Spleen (tissue), 11 donors: ENCODE measurements around the gene RTBDN. TPM values are rescaled to one million over a fixed set of nuclear protein-coding genes. Genes with fewer than 3 reads are reported as not detected.

Experiments used
- DNase-seq: peaks from one replicate; pipeline ENCODE4 v3.0.0-alpha.2; 2020
- H3K27ac ChIP-seq, 8 donors: fragments of 200-600 bp; sonication (generic) in 7 of 8; 1 replicate in 4 of 8; 2 replicates in 4 of 8; pipeline versions ENCODE4 v1.5.0 to v1.8.0; 2016 to 2021; ENCODE audit warnings: inconsistent platforms in 4 of 8, mild to moderate bottlenecking in 4 of 8, moderate library complexity in 1 of 8
- H3K27me3 ChIP-seq, 7 donors: fragments of 200-600 bp; sonication (generic) in 6 of 7; replicated peaks in 1 of 7; 1 replicate in 4 of 7; 2 replicates in 3 of 7; pipeline versions ENCODE4 v1.5.0 to v1.8.0; 2016 to 2021; ENCODE audit warnings: inconsistent platforms in 3 of 7, mild to moderate bottlenecking in 1 of 7
- H3K36me3 ChIP-seq, 6 donors: fragments of 200-600 bp; sonication (generic) in 5 of 6; 1 replicate in 4 of 6; 2 replicates in 2 of 6; pipeline versions ENCODE4 v1.5.0 to v1.8.0; 2016 to 2021; ENCODE audit warnings: inconsistent platforms in 2 of 6
- H3K4me1 ChIP-seq, 6 donors: fragments of 200-600 bp; sonication (generic) in 5 of 6; 1 replicate in 3 of 6; 2 replicates in 3 of 6; pipeline versions ENCODE4 v1.5.0 to v1.8.0; 2016 to 2021; ENCODE audit warnings: inconsistent platforms in 3 of 6
- H3K4me3 ChIP-seq, 8 donors: fragments of 200-600 bp; sonication (generic) in 7 of 8; 1 replicate in 4 of 8; 2 replicates in 4 of 8; pipeline versions ENCODE4 v1.5.0 to v1.8.0; 2016 to 2021; ENCODE audit warnings: inconsistent platforms in 4 of 8, mild to moderate bottlenecking in 4 of 8, moderate library complexity in 2 of 8
- H3K9me3 ChIP-seq, 8 donors: fragments of 200-600 bp; sonication (generic) in 7 of 8; 1 replicate in 4 of 8; 2 replicates in 4 of 8; pipeline versions ENCODE4 v1.5.0 to v1.8.0; 2016 to 2021; ENCODE audit warnings: inconsistent platforms in 4 of 8
- POLR2A ChIP-seq, 3 donors: fragments of 450-650 bp; IDR thresholded peaks; one replicate each; pipeline ENCODE4 v1.5.1; 2017; ENCODE audit warnings: antibody characterized with exemption in 3 of 3, mild to moderate bottlenecking in 1 of 3
- POLR2AphosphoS5 ChIP-seq, 3 donors: sonication (generic); formaldehyde crosslinking; IDR thresholded peaks; one replicate each; pipeline ENCODE4 v1.5.1; 2017; ENCODE audit warnings: antibody characterized with exemption in 3 of 3
- WGBS, 5 donors: extraction: QIAGEN DNeasy Blood & Tissue Kit in 3 of 5; methylation state at CpG; one replicate each; pipeline versions ENCODE4 v1.1.5 to v1.1.7; 2013 to 2018; 5-methylcytosine and 5-hydroxymethylcytosine counted together
- intact Hi-C: fragments of 100-400 bp; cut with DNase I; formaldehyde crosslinking; loops from one replicate; pipeline ENCODE4 v1.15.0; 2023; ENCODE audit warnings: low total_unique reads
- polyA plus RNA-seq, 3 donors: library from polyadenylated mRNA; stranded (reverse); fragments of 200-250 nt; gene quantifications; one replicate each; pipeline ENCODE4 v1.2.1, GENCODE V29; 2013
- total RNA-seq, 7 donors: library from RNA; depleted of rRNA in 3 of 7; stranded (reverse); fragments of >200 nt in 3 of 7; fragmentation: NEBNext Ultra II Directional in 4 of 7; extraction: Animal tissue kit (Norgen Biotek cat#: 25700) in 4 of 7; gene quantifications; one replicate each; pipeline versions ENCODE4 v1.1.0 to v1.2.1, GENCODE V29; 2016 to 2021
- TF ChIP-seq, protein P1 (sequence below), 11 experiments: fragments of 200-600 bp in 7 of 11; fragments of 450-650 bp in 4 of 11; sonication (generic) in 4 of 11; IDR thresholded peaks in 8 of 11; conservative IDR thresholded peaks in 3 of 11; 1 replicate in 7 of 11; 2 replicates in 4 of 11; pipeline versions ENCODE4 v1.4.0 to v1.8.0; 2016 to 2021; ENCODE audit warnings: antibody characterized with exemption in 11 of 11, inconsistent platforms in 4 of 11, mild to moderate bottlenecking in 1 of 11
- donor health status: healthy with polysubstance abuse.
- donor health status: DM: no; HTN: no; CAD: no; lungs with moderate emphysema.
- donor health status: DM: no; HTN: no; CAD: no.
- donor health status: Bipolar disorder and iron deficiency.
- donor health status: healthy.
- donor health status: DM: no; HTN: no; CAD: no.
- donor health status: DM: yes; HTN: yes; CAD: no.

RTBDN gene
- total and polyA plus RNA-seq, 10 donors = not detected

DNA sequence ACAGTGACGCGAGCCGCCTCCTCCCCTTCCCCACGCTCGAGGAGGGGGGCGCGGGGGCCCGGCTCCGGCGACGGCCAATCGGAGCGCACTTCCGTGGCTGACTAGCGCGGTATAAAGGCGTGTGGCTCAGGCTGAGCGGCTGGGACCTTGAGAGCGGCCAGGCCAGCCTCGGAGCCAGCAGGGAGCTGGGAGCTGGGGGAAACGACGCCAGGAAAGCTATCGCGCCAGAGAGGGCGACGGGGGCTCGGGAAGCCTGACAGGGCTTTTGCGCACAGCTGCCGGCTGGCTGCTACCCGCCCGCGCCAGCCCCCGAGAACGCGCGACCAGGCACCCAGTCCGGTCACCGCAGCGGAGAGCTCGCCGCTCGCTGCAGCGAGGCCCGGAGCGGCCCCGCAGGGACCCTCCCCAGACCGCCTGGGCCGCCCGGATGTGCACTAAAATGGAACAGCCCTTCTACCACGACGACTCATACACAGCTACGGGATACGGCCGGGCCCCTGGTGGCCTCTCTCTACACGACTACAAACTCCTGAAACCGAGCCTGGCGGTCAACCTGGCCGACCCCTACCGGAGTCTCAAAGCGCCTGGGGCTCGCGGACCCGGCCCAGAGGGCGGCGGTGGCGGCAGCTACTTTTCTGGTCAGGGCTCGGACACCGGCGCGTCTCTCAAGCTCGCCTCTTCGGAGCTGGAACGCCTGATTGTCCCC, 42.9 kb downstream of the RTBDN start, which contains the start of gene JUNB:
Gene JUNB, plus strand, starts transcription at position 142 of the 706 bp plus-strand sequence. Its CDS starts 286 bp downstream, at position 428.
- intact Hi-C loops = no loop called here
- Histone ChIP-seq H3K9me3 (no peaks in the 10 kb centered on the region), H3K4me1 (peaks cover 34 to 77% (median 67%) of the 10 kb centered on the region in 6 donors), H3K4me3 (peak within 1 kb of the TSS; percentile 72 to 96 (median 88)), H3K27me3 (peaks cover 0 to 5% (median 0%) of the 10 kb centered on the region in 7 donors), H3K27ac (peak within 1 kb of the TSS; percentile 97 to 100 (median 100)), H3K36me3 (no peaks in the 10 kb centered on the region)
- peak; percentile 100 for DNase-seq
- TF ChIP-seq POLR2A (IDR thresholded peaks at IDR 0.05) (peak; percentile 100), POLR2AphosphoS5 (IDR thresholded peaks at IDR 0.05) (peak; percentile 100)
- TF ChIP-seq, protein P1, sequence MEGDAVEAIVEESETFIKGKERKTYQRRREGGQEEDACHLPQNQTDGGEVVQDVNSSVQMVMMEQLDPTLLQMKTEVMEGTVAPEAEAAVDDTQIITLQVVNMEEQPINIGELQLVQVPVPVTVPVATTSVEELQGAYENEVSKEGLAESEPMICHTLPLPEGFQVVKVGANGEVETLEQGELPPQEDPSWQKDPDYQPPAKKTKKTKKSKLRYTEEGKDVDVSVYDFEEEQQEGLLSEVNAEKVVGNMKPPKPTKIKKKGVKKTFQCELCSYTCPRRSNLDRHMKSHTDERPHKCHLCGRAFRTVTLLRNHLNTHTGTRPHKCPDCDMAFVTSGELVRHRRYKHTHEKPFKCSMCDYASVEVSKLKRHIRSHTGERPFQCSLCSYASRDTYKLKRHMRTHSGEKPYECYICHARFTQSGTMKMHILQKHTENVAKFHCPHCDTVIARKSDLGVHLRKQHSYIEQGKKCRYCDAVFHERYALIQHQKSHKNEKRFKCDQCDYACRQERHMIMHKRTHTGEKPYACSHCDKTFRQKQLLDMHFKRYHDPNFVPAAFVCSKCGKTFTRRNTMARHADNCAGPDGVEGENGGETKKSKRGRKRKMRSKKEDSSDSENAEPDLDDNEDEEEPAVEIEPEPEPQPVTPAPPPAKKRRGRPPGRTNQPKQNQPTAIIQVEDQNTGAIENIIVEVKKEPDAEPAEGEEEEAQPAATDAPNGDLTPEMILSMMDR (IDR thresholded peaks at IDR 0.05 in 8 of 11, conservative IDR thresholded peaks at IDR 0.05 in 3 of 11) = peak in 5 of 11 experiments; percentile 4 to 26 (median 13)
- 0 to 1% (median 0%) methylated on average over 14 to 73 of the region's 73 CpGs for WGBS, 5 donors

DNA sequence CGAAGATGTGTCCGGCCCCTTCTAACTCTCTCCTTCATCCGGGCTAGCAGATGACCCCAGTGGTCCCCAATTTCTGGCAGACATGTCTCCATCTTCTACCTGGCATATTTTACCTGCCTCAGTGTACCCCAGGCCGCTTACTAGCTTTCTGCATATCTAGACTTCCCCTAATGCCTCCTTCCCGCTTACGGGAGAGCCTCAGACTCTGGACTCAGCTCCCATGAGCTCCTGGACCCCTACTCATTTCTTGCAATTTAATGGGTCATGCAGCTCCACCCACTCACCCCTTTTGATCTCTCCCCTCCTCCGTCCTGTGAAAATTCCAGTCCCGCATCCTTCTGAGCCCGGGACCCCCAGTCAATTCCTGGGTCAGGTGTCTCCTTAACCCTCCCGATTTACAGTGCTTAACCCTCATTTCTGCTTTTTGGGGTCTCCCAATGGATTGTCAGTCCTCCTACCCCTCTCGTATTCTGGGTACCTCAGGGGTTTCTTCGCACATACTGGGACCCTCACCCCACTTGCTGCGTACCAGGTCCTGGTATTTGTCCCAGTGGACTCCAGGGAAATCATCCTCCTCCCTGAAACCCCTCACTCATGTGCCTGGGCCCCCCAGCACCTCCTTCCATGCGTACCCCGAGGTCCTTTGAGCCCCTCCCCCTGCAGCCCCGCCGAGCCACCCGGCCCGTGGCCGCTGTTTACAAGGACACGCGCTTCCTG, 43.6 kb downstream of the RTBDN start:
- TF ChIP-seq, protein P1 (IDR thresholded peaks at IDR 0.05 in 8 of 11, conservative IDR thresholded peaks at IDR 0.05 in 3 of 11) = no peak
- TF ChIP-seq POLR2A (IDR thresholded peaks at IDR 0.05) = no peak
- TF ChIP-seq POLR2AphosphoS5 (IDR thresholded peaks at IDR 0.05) = no peak
- WGBS, 5 donors = 1 to 2% (median 2%) methylated on average over 13 to 22 of the region's 22 CpGs
- peaks cover 36 to 77% (median 67%) of the 10 kb centered on the region in 6 donors for H3K4me1 ChIP-seq
- DNase-seq = no peak
- peaks cover 0 to 5% (median 0%) of the 10 kb centered on the region in 7 donors for H3K27me3 ChIP-seq
- no peaks in the 10 kb centered on the region for H3K9me3 ChIP-seq
- intact Hi-C loops = no loop called here
- H3K27ac ChIP-seq = peak overlapping the region; percentile 97 to 100 (median 100)
- peak overlapping the region; percentile 72 to 96 (median 88) for H3K4me3 ChIP-seq
- H3K36me3 ChIP-seq = no peaks in the 10 kb centered on the region

DNA sequence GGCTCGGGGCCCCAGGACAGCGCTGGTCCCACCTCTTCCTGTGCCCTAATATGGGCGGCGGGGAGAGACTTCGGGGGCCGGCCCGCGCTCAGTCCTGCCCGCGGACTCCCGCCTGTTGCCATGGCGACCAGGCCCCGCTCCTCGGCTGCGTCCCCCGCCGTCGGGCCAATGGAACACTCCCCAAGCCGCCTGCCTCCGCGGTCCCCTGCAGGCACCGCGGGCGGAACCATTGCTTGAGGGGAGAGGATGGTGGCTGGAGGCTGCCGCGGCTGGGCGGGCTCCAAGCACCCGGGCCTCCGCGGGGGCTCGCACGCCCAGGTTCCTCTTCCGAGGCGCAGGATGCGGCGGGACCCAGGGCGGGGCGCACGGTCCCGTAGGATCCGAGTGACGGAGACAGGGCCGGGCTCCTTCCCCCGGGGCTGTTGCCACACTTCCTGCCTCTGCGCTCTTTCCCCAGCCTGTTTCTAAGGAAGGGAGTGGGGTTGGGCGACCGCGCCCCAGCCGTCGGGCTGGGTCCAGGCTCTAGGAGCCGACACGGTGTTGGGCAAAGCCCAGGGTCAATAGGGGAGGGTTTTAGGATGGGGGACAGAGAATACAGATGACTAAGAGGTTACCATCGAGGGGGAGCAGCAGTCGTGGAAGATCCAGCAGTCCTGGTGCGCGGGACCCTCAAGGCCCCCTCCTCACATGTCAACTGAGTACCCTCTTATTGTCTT, 44.3 kb downstream of the RTBDN start:
- peak; percentile 100 for DNase-seq
- H3K9me3 ChIP-seq = no peaks in the 10 kb centered on the region
- TF ChIP-seq POLR2A (IDR thresholded peaks at IDR 0.05) (peak; percentile 46 to 79 (median 69)), POLR2AphosphoS5 (IDR thresholded peaks at IDR 0.05) (peak; percentile 95 to 99 (median 96))
- TF ChIP-seq, protein P1 (IDR thresholded peaks at IDR 0.05 in 8 of 11, conservative IDR thresholded peaks at IDR 0.05 in 3 of 11) = peak in 3 of 11 experiments; percentile 15 to 46 (median 38)
- peak overlapping the region; percentile 72 to 96 (median 88) for H3K4me3 ChIP-seq
- peaks cover 43 to 77% (median 67%) of the 10 kb centered on the region in 6 donors for H3K4me1 ChIP-seq
- intact Hi-C loops = no loop called here
- peak overlapping the region; percentile 97 to 100 (median 100) for H3K27ac ChIP-seq
- 0 to 1% (median 1%) methylated on average over 15 to 56 of the region's 56 CpGs for WGBS, 5 donors
- no peaks in the 10 kb centered on the region for H3K36me3 ChIP-seq
- H3K27me3 ChIP-seq = peaks cover 0 to 5% (median 0%) of the 10 kb centered on the region in 7 donors
